GM12801 (cell line): Measurements from ENCODE around the gene INTS13.

Experiments
- TF ChIP-seq, protein P1 (sequence below): IDR thresholded peaks from one replicate; pipeline ENCODE4 v1.5.1; 2011; ENCODE audit warnings: control low read depth; ENCODE audit not compliant: insufficient read length; ENCODE audit errors: extremely low read depth

The INTS13 gene, protein sequence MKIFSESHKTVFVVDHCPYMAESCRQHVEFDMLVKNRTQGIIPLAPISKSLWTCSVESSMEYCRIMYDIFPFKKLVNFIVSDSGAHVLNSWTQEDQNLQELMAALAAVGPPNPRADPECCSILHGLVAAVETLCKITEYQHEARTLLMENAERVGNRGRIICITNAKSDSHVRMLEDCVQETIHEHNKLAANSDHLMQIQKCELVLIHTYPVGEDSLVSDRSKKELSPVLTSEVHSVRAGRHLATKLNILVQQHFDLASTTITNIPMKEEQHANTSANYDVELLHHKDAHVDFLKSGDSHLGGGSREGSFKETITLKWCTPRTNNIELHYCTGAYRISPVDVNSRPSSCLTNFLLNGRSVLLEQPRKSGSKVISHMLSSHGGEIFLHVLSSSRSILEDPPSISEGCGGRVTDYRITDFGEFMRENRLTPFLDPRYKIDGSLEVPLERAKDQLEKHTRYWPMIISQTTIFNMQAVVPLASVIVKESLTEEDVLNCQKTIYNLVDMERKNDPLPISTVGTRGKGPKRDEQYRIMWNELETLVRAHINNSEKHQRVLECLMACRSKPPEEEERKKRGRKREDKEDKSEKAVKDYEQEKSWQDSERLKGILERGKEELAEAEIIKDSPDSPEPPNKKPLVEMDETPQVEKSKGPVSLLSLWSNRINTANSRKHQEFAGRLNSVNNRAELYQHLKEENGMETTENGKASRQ

DNA sequence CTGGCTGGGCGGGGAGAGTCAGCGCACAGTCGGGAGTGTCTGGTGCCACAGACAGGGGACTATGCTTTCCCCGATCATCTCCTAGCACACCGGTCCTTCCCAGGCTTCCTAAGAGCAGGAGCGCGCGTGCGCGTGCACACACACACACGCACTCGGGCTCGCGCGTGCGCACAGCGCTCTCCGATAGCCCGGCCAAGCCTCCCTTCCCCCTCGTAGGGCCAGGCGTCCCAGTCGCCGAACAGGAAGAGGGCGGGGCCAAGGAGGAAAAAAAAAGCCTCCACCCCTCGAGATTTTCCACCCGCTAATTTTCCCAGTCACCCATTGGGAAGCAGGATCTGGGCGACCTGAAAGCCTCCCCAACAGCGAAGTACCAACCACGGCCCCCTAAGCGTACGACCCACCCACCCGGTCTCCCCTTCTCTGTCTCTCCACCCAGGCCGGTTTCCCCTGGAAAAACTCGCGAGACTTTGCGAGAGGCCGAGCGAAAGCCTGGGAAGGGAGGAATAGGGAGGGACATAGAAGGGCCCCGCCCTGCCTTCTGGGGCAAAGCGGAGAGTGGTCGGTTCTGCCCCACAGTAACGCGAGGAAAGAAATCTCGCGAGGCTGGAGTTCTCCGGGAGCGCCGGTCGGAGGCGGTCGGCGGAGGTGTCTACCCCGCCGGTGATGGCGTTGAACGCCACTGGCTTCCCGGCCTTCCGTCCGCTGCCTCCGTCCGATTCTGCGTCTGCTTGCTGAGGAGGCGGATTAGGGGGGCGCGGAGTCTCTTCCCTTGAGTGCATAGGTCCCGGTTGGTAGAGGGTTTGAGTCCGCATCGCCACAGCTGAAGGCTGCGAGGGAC lies at the start of gene INTS13, which contains the start of gene FGFR1OP2:
INTS13 (minus strand) TSS at position 119 of the 838 bp plus-strand sequence. CDS start 1,178 bp downstream, outside the sequence.
FGFR1OP2 (plus strand) TSS at position 608 of the 838 bp plus-strand sequence. CDS start 15,689 bp downstream, outside the sequence.
- TF ChIP-seq, protein P1, sequence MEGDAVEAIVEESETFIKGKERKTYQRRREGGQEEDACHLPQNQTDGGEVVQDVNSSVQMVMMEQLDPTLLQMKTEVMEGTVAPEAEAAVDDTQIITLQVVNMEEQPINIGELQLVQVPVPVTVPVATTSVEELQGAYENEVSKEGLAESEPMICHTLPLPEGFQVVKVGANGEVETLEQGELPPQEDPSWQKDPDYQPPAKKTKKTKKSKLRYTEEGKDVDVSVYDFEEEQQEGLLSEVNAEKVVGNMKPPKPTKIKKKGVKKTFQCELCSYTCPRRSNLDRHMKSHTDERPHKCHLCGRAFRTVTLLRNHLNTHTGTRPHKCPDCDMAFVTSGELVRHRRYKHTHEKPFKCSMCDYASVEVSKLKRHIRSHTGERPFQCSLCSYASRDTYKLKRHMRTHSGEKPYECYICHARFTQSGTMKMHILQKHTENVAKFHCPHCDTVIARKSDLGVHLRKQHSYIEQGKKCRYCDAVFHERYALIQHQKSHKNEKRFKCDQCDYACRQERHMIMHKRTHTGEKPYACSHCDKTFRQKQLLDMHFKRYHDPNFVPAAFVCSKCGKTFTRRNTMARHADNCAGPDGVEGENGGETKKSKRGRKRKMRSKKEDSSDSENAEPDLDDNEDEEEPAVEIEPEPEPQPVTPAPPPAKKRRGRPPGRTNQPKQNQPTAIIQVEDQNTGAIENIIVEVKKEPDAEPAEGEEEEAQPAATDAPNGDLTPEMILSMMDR = no peak

DNA sequence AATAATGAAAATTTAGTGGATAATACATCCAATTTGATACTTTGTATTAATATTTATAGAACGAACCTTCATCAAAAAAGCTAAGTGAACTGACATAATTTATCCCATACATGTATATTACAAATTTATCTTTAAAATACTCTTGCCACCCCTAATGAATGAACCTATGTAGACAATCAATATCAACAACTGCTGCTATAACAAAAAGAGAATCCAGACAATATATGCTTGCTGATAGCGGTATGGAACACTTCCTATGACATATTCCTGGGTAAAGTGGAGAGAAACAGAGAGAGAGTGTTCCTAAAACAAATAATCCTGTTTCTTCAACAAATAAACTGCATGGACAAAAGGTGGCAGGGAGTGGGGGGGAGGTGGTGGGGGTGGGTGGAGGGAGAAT lies 45.1 kb upstream of the INTS13 start:
- TF ChIP-seq, protein P1 = no peak

DNA sequence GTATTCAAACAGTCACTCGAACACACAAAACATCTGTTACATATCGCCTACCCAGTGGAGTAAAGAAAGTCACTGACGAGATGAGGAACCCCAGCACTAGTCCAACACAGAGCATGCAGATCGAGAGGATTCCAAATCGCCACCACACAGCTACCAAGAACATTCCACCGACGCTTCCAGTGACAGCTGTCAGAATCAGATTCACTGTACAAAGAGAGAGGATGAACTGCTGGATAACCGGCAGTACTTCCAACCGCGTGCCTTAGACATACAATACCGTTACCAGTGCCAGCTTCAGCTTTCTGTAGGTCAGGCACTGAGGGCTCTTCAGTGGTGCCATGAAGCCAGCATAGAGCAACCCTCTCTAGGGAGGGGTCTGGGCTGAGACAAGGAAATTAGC lies 42.0 kb upstream of the INTS13 start:
- TF ChIP-seq, protein P1 = no peak

DNA sequence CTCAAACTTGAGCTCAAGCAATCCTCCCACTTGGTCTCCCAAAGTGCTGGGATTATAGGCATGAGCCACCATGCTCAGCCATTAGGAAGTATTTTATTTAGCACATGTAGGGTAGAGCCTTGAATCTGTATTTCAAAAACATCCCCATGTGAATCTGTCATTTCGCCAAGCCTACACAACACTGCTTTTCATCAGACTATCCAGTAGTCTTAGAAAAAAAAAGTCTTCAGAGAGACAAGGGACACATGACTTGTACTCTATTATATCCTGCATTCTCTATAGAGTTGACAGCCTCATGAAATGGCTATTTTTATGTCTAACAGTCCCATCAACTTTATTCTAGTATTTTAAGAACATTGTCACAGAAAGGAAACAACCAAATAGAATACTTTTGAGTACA lies 41.0 kb upstream of the INTS13 start:
- TF ChIP-seq, protein P1 = no peak

DNA sequence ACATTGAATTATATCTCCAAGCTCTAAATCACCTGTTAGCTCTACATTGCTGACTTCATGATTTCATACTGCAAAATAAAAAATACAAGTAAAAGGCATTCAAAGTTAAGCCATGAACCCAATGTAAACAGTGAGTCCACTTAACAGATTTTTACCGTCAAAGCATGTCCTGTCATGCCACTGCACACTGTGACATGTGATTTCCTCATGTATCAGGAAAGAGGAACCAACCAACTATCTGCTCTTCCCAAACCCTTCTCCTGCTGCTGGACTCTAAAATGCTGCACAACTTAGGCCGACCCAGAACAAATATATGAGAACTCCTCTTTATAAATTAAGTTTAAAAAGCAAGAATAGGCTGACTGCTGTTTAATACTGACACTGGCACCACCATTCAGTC lies 38.9 kb upstream of the INTS13 start:
- TF ChIP-seq, protein P1 = no peak

DNA sequence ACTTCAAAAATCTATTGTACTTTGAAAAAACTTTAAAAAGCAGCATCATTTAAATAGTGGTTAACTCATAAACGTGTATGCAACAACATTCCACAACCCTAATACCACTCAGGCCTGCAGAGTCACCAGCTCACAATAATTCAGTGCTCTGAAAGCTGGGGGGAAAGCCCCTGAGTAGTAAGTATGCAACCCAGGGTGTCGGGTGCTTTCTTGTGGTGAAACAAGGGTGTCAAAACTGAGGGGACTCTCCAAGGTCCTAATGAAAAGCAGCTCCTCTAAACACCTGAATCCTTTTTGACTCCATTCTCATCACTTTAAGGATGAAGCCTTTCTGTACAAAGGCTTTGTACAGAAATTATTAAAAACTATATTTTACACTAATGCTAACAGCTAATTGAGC lies 34.2 kb upstream of the INTS13 start:
- TF ChIP-seq, protein P1 = no peak

DNA sequence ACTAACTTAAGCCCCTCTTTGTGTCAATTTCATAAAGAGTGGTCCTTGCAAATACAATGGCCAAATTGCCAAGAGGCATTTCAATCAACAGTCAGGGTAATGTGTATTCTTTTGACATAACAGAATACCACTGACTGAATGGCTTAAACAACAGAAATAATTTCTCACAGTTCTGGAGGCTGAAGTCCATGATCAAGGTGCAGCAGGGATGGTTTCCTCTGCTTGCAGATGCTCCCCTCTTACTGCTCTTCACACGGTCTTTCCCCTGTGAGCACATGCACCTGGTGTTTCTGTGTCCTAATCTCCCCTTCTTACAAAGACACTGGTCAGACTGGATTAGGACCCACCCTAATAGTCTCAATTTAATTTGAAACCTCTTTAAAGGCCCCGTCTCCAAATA lies 32.4 kb upstream of the INTS13 start:
- TF ChIP-seq, protein P1 = no peak
